A549 treated with Hydrocortisone at 1 μM for 4 hours (cell line): Measurements from ENCODE around the gene SNRPF. TPM values are rescaled to one million over a fixed set of nuclear protein-coding genes. Genes with fewer than 3 reads are reported as not detected.

Experiments used
- total RNA-seq: library from RNA; stranded (reverse); fragments of 200-300 nt; extraction: Qiagen RNA extraction; gene quantifications from 5 replicates; pipeline ENCODE4 v1.2.3, GENCODE V29; 2022

Gene SNRPF
- 110 to 136 TPM (median 117 TPM) in 5 replicates for total RNA-seq

GRCh38 chr12:95858451-95859343, at the start of gene SNRPF:
TSS of gene SNRPF (plus strand) at chr12:95858952. CDS start at chr12:95859074, 122 bp downstream.

Other genes with a start within 250 kb of the SNRPF start
- gene NTN4, start 68.2 kb upstream of the SNRPF start, total RNA-seq = 36.5 to 45.2 TPM (median 42.3 TPM) in 5 replicates
- 0.07 to 0.30 TPM (median 0.14 TPM) in 5 replicates for gene CCDC38, start 83.7 kb downstream of the SNRPF start, total RNA-seq
- 2.1 to 3.0 TPM (median 2.4 TPM) in 5 replicates for gene AMDHD1, start 84.4 kb downstream of the SNRPF start, total RNA-seq
- gene HAL, start 137.4 kb downstream of the SNRPF start, total RNA-seq = 0.60 to 1.0 TPM (median 0.72 TPM) in 5 replicates
- 90.5 to 119 TPM (median 96.9 TPM) in 5 replicates for gene LTA4H, start 176.6 kb downstream of the SNRPF start, total RNA-seq